Urinary bladder (tissue), 4 donors: Measurements from ENCODE around the gene NOD2. TPM values are rescaled to one million over a fixed set of nuclear protein-coding genes. Genes with fewer than 3 reads are reported as not detected.
A peak's percentile ranks its signal among the peaks of the same experiment; 100 is the strongest.

ENCODE experiments used
- DNase-seq: peaks from one replicate; pipeline ENCODE4 v3.0.0-alpha.2; 2015; ENCODE audit errors: extremely low spot score
- H3K27ac ChIP-seq: one replicate; pipeline ENCODE4 v1.5.1; 2013; ENCODE audit warnings: low read depth, mild to moderate bottlenecking, moderate library complexity
- H3K36me3 ChIP-seq: one replicate; pipeline ENCODE4 v1.6.1; 2013; ENCODE audit warnings: mild to moderate bottlenecking, moderate library complexity; ENCODE audit not compliant: insufficient read depth
- H3K4me1 ChIP-seq: one replicate; pipeline ENCODE4 v1.6.1; 2013; ENCODE audit warnings: mild to moderate bottlenecking, moderate library complexity; ENCODE audit not compliant: insufficient read depth
- H3K4me3 ChIP-seq: one replicate; pipeline ENCODE4 v1.5.1; 2013; ENCODE audit warnings: low read depth, low read length
- WGBS: extraction: QIAGEN DNeasy Blood & Tissue Kit; methylation state at CpG from one replicate; pipeline ENCODE4 v1.1.7; 2013; 5-methylcytosine and 5-hydroxymethylcytosine counted together
- polyA plus RNA-seq: library from polyadenylated mRNA; stranded (reverse); fragments of 200-250 nt; gene quantifications from one replicate; pipeline ENCODE4 v1.2.3, GENCODE V29; 2013
- total RNA-seq: library from RNA; depleted of rRNA; stranded (reverse); fragments of >200 nt; gene quantifications from one replicate; pipeline ENCODE4 v1.2.3, GENCODE V29; 2014
- donor health status: healthy with polysubstance abuse.
- donor health status: healthy.

The NOD2 gene
- total and polyA plus RNA-seq, 2 donors, result 0.90 to 1.5 TPM

DNA sequence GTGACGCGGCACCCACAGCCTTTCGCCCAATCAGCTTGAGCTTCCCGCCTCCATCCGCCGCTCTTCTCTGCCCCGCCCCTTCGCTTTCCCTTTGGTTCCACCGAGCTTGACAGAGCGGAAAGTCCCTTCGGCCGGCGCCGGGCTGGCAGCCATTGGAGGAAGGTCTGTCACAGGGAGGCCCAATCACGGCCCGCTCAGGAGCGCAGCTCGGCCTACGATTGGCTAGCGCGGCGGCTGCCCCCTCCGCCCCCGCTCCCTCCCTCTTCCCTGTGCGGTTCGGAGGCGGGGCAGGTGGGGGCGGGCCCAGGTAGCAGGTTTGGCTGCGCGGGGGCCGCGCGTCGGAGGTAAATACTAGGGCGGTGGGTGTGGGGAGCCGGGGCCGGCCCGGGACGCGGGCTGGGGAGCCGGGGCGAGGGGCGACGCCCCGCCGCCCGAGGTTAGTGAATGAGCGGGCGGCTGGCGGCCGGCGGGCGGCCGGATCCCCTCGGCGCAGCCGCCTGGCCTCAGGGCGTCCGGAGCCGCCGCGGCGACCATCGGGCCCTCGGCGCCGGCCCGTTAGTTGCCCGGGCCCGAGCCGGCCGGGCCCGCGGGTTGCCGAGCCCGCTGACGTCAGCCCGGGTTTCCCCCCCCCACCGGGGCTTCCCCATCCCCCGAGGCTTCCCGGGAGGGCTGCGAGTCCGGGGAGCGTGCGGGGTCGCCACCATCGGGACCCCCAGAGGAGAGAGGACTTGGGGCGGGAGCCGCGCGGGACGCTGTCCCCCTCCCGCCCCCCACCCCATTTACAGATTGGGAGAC lies 48.6 kb downstream of the NOD2 start, which contains the start of gene CYLD:
Gene CYLD (plus strand): TSS at position 306 of the 795 bp plus-strand sequence. CDS start 7,613 bp downstream, outside the sequence.
- Histone ChIP-seq H3K4me3 (peak within 1 kb of the TSS; percentile 88), H3K27ac (peak within 1 kb of the TSS; percentile 75), H3K4me1 (no peaks in the 10 kb centered on the region), H3K36me3 (no peaks in the 10 kb centered on the region)
- under 1% methylated on average over 93 of the region's 93 CpGs for WGBS
- DNase-seq, result peak; percentile 99

GRCh38 chr16:50742576-50743200 lies 49.3 kb downstream of the NOD2 start:
- Histone ChIP-seq H3K4me3 (peak overlapping the region; percentile 88), H3K4me1 (no peaks in the 10 kb centered on the region), H3K27ac (peak overlapping the region; percentile 75), H3K36me3 (no peaks in the 10 kb centered on the region)
- no peak for DNase-seq
- WGBS, result 2% methylated on average over 28 of the region's 28 CpGs

DNA sequence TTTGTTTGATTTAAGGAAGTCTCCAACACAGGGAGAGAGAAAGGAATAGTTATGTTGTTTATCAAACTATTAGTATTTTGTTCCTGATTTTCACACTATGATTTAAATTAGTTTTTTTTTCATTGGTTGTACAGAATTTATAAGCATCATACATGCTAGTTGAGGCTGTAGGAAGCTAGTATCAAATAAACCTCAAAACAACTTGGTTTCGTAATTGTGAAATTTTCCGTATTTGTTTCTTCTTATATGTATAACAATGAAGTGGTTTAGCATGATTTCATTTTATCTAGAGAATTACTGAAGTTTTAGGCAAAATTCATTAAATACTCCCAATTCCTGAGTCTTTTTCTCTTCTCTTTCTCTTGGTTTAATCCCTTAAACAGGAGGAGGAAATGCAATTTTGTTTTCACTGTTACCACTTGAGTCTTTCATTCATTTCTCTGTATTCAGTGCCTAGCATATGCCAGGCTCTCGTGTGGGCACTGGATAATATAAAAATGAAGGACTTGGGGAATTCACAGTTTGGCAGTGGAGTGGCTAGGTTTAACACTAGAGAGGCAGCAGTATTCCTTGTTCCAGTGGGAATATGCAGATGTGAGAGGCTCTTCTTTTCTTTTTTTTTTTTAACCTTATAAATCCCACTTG lies 50.3 kb downstream of the NOD2 start:
- H3K4me3 ChIP-seq, result no peak overlapping the region

GRCh38 chr16:50744881-50745280 lies 51.5 kb downstream of the NOD2 start:
- no peaks in the 10 kb centered on the region for H3K36me3 ChIP-seq
- 62% methylated on average over 3 of the region's 3 CpGs for WGBS
- H3K27ac ChIP-seq, result no peak overlapping the region
- no peak overlapping the region for H3K4me3 ChIP-seq
- no peak for DNase-seq
- H3K4me1 ChIP-seq, result no peaks in the 10 kb centered on the region

More for the DNA sequence above, 50.3 kb downstream of the NOD2 start:
- no peak for DNase-seq
- Histone ChIP-seq H3K4me1 (no peaks in the 10 kb centered on the region), H3K36me3 (no peaks in the 10 kb centered on the region), H3K27ac (no peak overlapping the region)
- WGBS, result 69% methylated on average over 3 of the region's 3 CpGs

GRCh38 chr16:50745940-50746339 lies 52.5 kb downstream of the NOD2 start:
- H3K36me3 ChIP-seq, result no peaks in the 10 kb centered on the region
- DNase-seq, result no peak
- no peak overlapping the region for H3K27ac ChIP-seq
- H3K4me3 ChIP-seq, result no peak overlapping the region
- WGBS, result 84% methylated on average over 4 of the region's 4 CpGs
- no peaks in the 10 kb centered on the region for H3K4me1 ChIP-seq

- no peaks in the 10 kb centered on the region for H3K4me1 ChIP-seq
- no peak for DNase-seq
- no peaks in the 10 kb centered on the region for H3K36me3 ChIP-seq
- H3K27ac ChIP-seq, result no peak overlapping the region
- WGBS, result 46% methylated on average over 7 of the region's 7 CpGs
- no peak overlapping the region for H3K4me3 ChIP-seq
Observed at GRCh38 chr16:50747207-50747956, 54.0 kb downstream of the NOD2 start.

- Histone ChIP-seq H3K4me3 (no peak overlapping the region), H3K4me1 (no peaks in the 10 kb centered on the region), H3K27ac (no peak overlapping the region), H3K36me3 (no peaks in the 10 kb centered on the region)
- DNase-seq, result no peak
- 85% methylated on average over 6 of the region's 6 CpGs for WGBS
Observed at GRCh38 chr16:50751528-50751927, 58.1 kb downstream of the NOD2 start.

- Histone ChIP-seq H3K4me3 (no peak overlapping the region), H3K27ac (peak overlapping the region; percentile 2), H3K4me1 (no peaks in the 10 kb centered on the region), H3K36me3 (no peaks in the 10 kb centered on the region)
- WGBS, result 87% methylated on average over 4 of the region's 4 CpGs
- DNase-seq, result no peak
Observed at GRCh38 chr16:50752471-50753235, 59.2 kb downstream of the NOD2 start.

DNA sequence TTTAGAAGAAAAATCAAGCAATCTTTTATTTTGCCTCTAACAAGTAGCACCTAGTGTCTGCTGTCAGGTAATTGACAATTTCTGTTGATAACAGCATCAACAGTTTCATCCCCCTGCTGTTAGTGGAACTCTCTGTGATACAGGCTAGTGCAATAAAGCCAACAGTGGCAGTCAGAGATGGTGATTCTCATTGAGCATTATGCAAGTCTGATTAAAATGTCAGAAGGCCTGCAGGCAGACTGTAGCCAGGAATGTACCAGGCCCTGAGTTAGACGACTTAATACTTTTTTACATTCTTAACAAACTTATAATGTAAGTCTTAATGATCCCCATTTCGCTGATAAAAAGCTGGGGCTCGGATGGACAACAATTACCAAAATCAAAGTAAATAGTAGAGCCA lies 63.1 kb downstream of the NOD2 start:
- Histone ChIP-seq H3K4me1 (no peaks in the 10 kb centered on the region), H3K27ac (no peak overlapping the region), H3K36me3 (no peaks in the 10 kb centered on the region), H3K4me3 (no peak overlapping the region)
- WGBS, result 77% methylated on average over 3 of the region's 3 CpGs
- DNase-seq, result no peak

- Histone ChIP-seq H3K36me3 (peaks cover 2% of the 10 kb centered on the region), H3K4me3 (no peak overlapping the region), H3K27ac (no peak overlapping the region), H3K4me1 (no peaks in the 10 kb centered on the region)
- DNase-seq, result no peak
- 62% methylated on average over 1 of the region's 1 CpG for whole genome bisulfite sequencing
Observed at GRCh38 chr16:50761267-50761666, 67.9 kb downstream of the NOD2 start.

DNA sequence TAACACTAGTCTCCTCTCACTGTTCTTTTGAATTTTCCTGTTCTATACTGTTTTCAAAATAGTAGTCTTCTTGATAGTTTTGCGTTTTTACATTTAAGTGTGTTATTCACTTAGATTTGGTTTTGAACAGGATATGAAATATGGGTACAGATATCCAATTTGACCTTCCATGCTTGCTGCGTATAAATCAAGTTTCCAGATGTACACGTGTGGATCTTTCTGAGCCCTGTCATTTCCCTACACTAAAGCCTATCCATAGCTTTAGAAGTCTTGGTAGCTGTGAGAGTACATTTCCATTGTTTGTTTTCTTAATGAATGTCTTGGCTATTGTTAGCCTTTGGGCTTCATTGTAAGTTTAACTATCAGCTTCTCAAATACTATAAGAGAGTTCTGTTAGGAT lies 68.8 kb downstream of the NOD2 start:
- peaks cover 2% of the 10 kb centered on the region for H3K36me3 ChIP-seq
- H3K4me1 ChIP-seq, result no peaks in the 10 kb centered on the region
- no peak overlapping the region for H3K27ac ChIP-seq
- WGBS, result 85% methylated on average over 3 of the region's 3 CpGs
- no peak for DNase-seq
- H3K4me3 ChIP-seq, result no peak overlapping the region

DNA sequence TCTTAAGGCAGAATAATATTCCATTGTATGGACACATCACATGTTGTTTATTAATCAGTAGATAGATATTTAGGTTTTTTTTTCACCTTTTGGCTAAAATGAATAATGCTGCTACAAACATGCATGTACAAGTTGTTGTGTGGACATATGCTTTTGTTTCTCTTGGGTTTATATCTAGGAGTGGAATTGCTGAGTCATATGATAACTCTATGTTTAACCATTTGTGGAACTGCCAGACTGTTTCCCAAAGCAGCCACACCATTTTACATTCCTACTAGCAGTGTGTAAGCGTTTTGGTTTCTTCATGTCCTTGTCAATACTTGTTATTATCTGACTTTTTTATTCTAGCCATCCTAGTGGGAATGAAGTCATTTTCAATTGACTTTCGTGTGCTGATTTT lies 69.8 kb downstream of the NOD2 start:
- DNase-seq, result no peak
- Histone ChIP-seq H3K4me1 (no peaks in the 10 kb centered on the region), H3K4me3 (no peak overlapping the region), H3K36me3 (peaks cover 2% of the 10 kb centered on the region), H3K27ac (no peak overlapping the region)
- 92% methylated on average over 2 of the region's 2 CpGs for WGBS

DNA sequence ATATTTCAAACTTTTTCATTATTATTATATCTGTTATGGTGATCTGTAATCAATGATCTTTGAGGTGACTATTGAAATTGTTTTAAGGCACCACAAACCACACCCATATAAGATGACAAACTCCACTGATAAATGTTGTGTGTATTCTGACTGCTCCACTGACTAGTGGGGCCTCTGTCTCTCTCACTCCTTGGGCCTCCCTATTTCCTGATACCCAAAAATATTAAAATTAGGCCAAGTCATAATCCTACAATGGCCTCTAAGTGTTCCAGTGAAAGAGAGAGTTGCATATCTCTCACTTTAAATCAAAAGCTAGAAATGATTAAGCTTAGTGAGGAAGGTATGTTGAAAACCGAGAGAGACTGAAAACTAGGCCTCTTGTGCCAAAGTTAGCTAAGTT lies 71.9 kb downstream of the NOD2 start:
- Histone ChIP-seq H3K4me3 (no peak overlapping the region), H3K36me3 (peaks cover 2% of the 10 kb centered on the region), H3K27ac (no peak overlapping the region), H3K4me1 (no peaks in the 10 kb centered on the region)
- WGBS, result 91% methylated on average over 1 of the region's 1 CpG
- DNase-seq, result no peak
